OCI-LY1 (cell line): ENCODE measurements around the gene PCBP4.

Source experiments
- CTCF ChIP-seq: fragments of 200-600 bp; sonication (generic), shearing (Covaris generic); IDR thresholded peaks from 2 replicates; pipeline ENCODE4 v1.5.1; 2017; ENCODE audit warnings: mild to moderate bottlenecking, antibody characterized with exemption, low read length, moderate library complexity, mixed read lengths
- EZH2 ChIP-seq: fragments of 200-600 bp; sonication (generic), shearing (Covaris generic); IDR thresholded peaks from 2 replicates; pipeline ENCODE4 v1.8.0; 2017; ENCODE audit warnings: borderline replicate concordance, mixed run types, mild to moderate bottlenecking, antibody characterized with exemption, low read length, moderate library complexity, mixed read lengths

- TF ChIP-seq CTCF: no peak
- TF ChIP-seq EZH2: no peak
Observed at GRCh38 chr3:52006820-52007133, 39.5 kb upstream of the PCBP4 start.
